ENCODE measurements around the gene MOB2.

The MOB2 gene

GRCh38 chr11:1470681-1471611 lies 15.6 kb downstream of the MOB2 start:
- DNase-seq: no peak

GRCh38 chr11:1469911-1470680 lies 16.5 kb downstream of the MOB2 start:
- no peak for DNase-seq

GRCh38 chr11:1469287-1469910 lies 17.2 kb downstream of the MOB2 start:
- no peak for DNase-seq

- DNase-seq: no peak
Observed at GRCh38 chr11:1468473-1469066, 18.0 kb downstream of the MOB2 start.

GRCh38 chr11:1468002-1468401 lies 18.6 kb downstream of the MOB2 start:
- no peak for DNase-seq

GRCh38 chr11:1467270-1467669 lies 19.3 kb downstream of the MOB2 start:
- DNase-seq: no peak

- no peak for DNase-seq
Observed at GRCh38 chr11:1466784-1467183, 19.8 kb downstream of the MOB2 start.

- DNase-seq: no peak
Observed at GRCh38 chr11:1463056-1463455, 23.5 kb downstream of the MOB2 start.

- DNase-seq: no peak
Observed at GRCh38 chr11:1462698-1462975, 23.9 kb downstream of the MOB2 start.

- DNase-seq: no peak
Observed at GRCh38 chr11:1461826-1462697, 24.5 kb downstream of the MOB2 start.

- DNase-seq: no peak
Observed at GRCh38 chr11:1460986-1461825, 25.4 kb downstream of the MOB2 start.

- no peak for DNase-seq
Observed at GRCh38 chr11:1460396-1460985, 26.1 kb downstream of the MOB2 start.

- DNase-seq: no peak
Observed at GRCh38 chr11:1459764-1460395, 26.7 kb downstream of the MOB2 start.

GRCh38 chr11:1459219-1459575 lies 27.4 kb downstream of the MOB2 start:
- no peak for DNase-seq

- DNase-seq: peak; percentile 76
Observed at GRCh38 chr11:1458340-1459218, 28.0 kb downstream of the MOB2 start.

GRCh38 chr11:1457856-1458255 lies 28.7 kb downstream of the MOB2 start:
- no peak for DNase-seq

- no peak for DNase-seq
Observed at GRCh38 chr11:1457326-1457680, 29.3 kb downstream of the MOB2 start.

GRCh38 chr11:1456596-1457325 lies 29.8 kb downstream of the MOB2 start:
- DNase-seq: no peak

GRCh38 chr11:1456176-1456575 lies 30.4 kb downstream of the MOB2 start:
- DNase-seq: no peak
